Ovary (tissue), 3 donors: Measurements from ENCODE around the gene B4GAT1.

Source experiments
- CTCF ChIP-seq, 3 donors: fragments of 450-650 bp in 2 of 3; fragments of 200-600 bp in 1 of 3; IDR thresholded peaks; one replicate each; pipeline versions ENCODE4 v1.5.1 to v1.8.0; 2016 to 2022; ENCODE audit warnings: antibody characterized with exemption in 3 of 3, mild to moderate bottlenecking in 1 of 3
- EP300 ChIP-seq: sonication (generic); formaldehyde crosslinking; IDR thresholded peaks from one replicate; pipeline ENCODE4 v1.6.1; 2017; ENCODE audit warnings: antibody characterized with exemption
- donor health status: DM: no; HTN: no; CAD: no.

- TF ChIP-seq EP300 (no peak), CTCF (IDR thresholded peaks at IDR 0.05) (no peak)
These were observed 24.5 kb downstream of the B4GAT1 start for GRCh38 chr11:66322732-66323427.
